Erythroblast (primary cell): ENCODE measurements around the gene USP5.

Experiments used
- GATA1 ChIP-seq: IDR thresholded peaks from 2 replicates; pipeline ENCODE4 v1.6.1; 2011; ENCODE audit warnings: low read depth, mild to moderate bottlenecking, control low read depth, low read length, moderate library complexity
- POLR2A ChIP-seq: IDR thresholded peaks from 2 replicates; pipeline ENCODE4 v1.6.1; 2011; ENCODE audit warnings: mild to moderate bottlenecking, low read length

GRCh38 chr12:6809056-6809455 lies 42.9 kb upstream of the USP5 start:
- TF ChIP-seq POLR2A (no peak), GATA1 (no peak)
